Cerebellar cortex (tissue), 1 donor: ENCODE measurements around the gene ZNF320.
"Not testable (repeated sequence)": the region's sequence is repeated elsewhere in the genome, so short reads cannot be mapped to it uniquely, and the experiment has no call there.

Experiments used
- DNase-seq: peaks from one replicate; pipeline ENCODE4 v3.0.0-alpha.2; 2015; ENCODE audit warnings: low spot score

Gene ZNF320

GRCh38 chr19:52922841-52923777 is 25.7 kb upstream of the ZNF320 start, which contains the start of gene ZNF888:
Gene ZNF888, minus strand, starts transcription at chr19:52923428. Its CDS starts 5,555 bp downstream, at chr19:52917873.
- peak; percentile 85 for DNase-seq

GRCh38 chr19:52917531-52917930 is 20.1 kb upstream of the ZNF320 start:
- DNase-seq, result no peak

GRCh38 chr19:52910648-52911047 is 13.2 kb upstream of the ZNF320 start:
- DNase-seq, result no peak

- not testable (repeated sequence) for DNase-seq
These were observed 6.8 kb upstream of the ZNF320 start for GRCh38 chr19:52904052-52904780.

- DNase-seq, result no peak
These were observed 4.4 kb upstream of the ZNF320 start for GRCh38 chr19:52901842-52902241.

GRCh38 chr19:52898596-52898995 is 1.2 kb upstream of the ZNF320 start:
- DNase-seq, result not testable (repeated sequence)

- DNase-seq, result no peak
These were observed 666 bp upstream of the ZNF320 start for GRCh38 chr19:52898101-52898500.

GRCh38 chr19:52896431-52897137 is 851 bp downstream of the ZNF320 start:
- peak; percentile 11 for DNase-seq

- DNase-seq, result no peak
These were observed 6.1 kb downstream of the ZNF320 start for GRCh38 chr19:52891336-52891735.

- DNase-seq, result no peak
These were observed 7.5 kb downstream of the ZNF320 start for GRCh38 chr19:52889931-52890330.

- no peak for DNase-seq
These were observed 8.4 kb downstream of the ZNF320 start for GRCh38 chr19:52889076-52889475.

GRCh38 chr19:52880895-52881389 is 16.5 kb downstream of the ZNF320 start:
- no peak for DNase-seq

- not testable (repeated sequence) for DNase-seq
These were observed 24.4 kb downstream of the ZNF320 start for GRCh38 chr19:52872996-52873395.

- DNase-seq, result no peak
These were observed 26.0 kb downstream of the ZNF320 start for GRCh38 chr19:52871466-52871865.

- DNase-seq, result not testable (repeated sequence)
These were observed 29.4 kb downstream of the ZNF320 start for GRCh38 chr19:52868031-52868430.

- peak; percentile 74 for DNase-seq
These were observed 39.9 kb downstream of the ZNF320 start, which contains the start of gene ZNF468 for GRCh38 chr19:52857378-52858191. Gene ZNF468, minus strand, starts transcription at chr19:52857619. Its CDS starts 3,347 bp downstream, at chr19:52854272.

GRCh38 chr19:52856540-52857377 is 40.7 kb downstream of the ZNF320 start:
- DNase-seq, result peak; percentile 13
